Loucy (cell line): ENCODE measurements around the gene SLC10A7.

ENCODE experiments used
- CTCF ChIP-seq: fragments of 200-600 bp; sonication (generic); conservative IDR thresholded peaks from 2 replicates; pipeline ENCODE4 v1.5.1; 2014; ENCODE audit warnings: mild to moderate bottlenecking, antibody characterized with exemption, low read length
- EZH2phosphoT487 ChIP-seq: fragments of 200-600 bp; IDR thresholded peaks from 2 replicates; pipeline ENCODE4 v1.6.1; 2018; ENCODE audit warnings: antibody characterized with exemption, mild to moderate bottlenecking, moderate library complexity, borderline replicate concordance

GRCh38 chr4:146342600-146343192 is 179.0 kb downstream of the SLC10A7 start:
- TF ChIP-seq CTCF (peak; percentile 52), EZH2phosphoT487 (no peak)
